Activated CD4-positive, alpha-beta T cell treated with anti-CD3 and anti-CD28 coated beads, Interleukin-2, amount 10 ng/mL, durations not matched to agents 7 days and 5 days (primary cell): Measurements from ENCODE around the gene MRPL44. TPM values are rescaled to one million over a fixed set of nuclear protein-coding genes. Genes with fewer than 3 reads are reported as not detected.
A peak's percentile ranks its signal among the peaks of the same experiment; 100 is the strongest.

ENCODE experiments used
- CTCF ChIA-PET: fragments of 350-600 bp; sonication (Branson Sonifier 250); formaldehyde crosslinking; loops from one replicate; lab custom pipeline; 2021; ENCODE audit warnings: antibody characterized with exemption; lab: Charles Lee
- POLR2A ChIA-PET: fragments of 350-600 bp; sonication (Branson Sonifier 250); formaldehyde crosslinking; loops from one replicate; lab custom pipeline; 2021; ENCODE audit warnings: antibody characterized with exemption; lab: Charles Lee
- DNase-seq: peaks from one replicate; pipeline ENCODE4 v3.0.0-alpha.2; 2020
- H3K27ac Mint-ChIP-seq: one replicate; pipeline ENCODE4 v1.8.0; 2021; ENCODE audit warnings: mild to moderate bottlenecking, moderate library complexity, mixed read lengths
- H3K27me3 Mint-ChIP-seq: one replicate; pipeline ENCODE4 v1.8.0; 2021; ENCODE audit warnings: mixed read lengths
- H3K36me3 Mint-ChIP-seq: one replicate; pipeline ENCODE4 v1.8.0; 2021; ENCODE audit warnings: low read depth, mixed read lengths
- H3K4me1 Mint-ChIP-seq: one replicate; pipeline ENCODE4 v1.8.0; 2021; ENCODE audit warnings: mixed read lengths
- H3K4me3 Mint-ChIP-seq: one replicate; pipeline ENCODE4 v1.8.0; 2021; ENCODE audit warnings: mild to moderate bottlenecking, moderate library complexity, mixed read lengths
- H3K9me3 Mint-ChIP-seq: one replicate; pipeline ENCODE4 v1.8.0; 2021; ENCODE audit warnings: mixed read lengths
- total RNA-seq, 2 experiments: library from RNA; stranded (reverse); gene quantifications; one replicate each; pipeline ENCODE4 v1.2.3, GENCODE V29; 2021

MRPL44 gene
- total RNA-seq, 2 experiments from 2014 or later, result 29.6 to 32.1 TPM

DNA sequence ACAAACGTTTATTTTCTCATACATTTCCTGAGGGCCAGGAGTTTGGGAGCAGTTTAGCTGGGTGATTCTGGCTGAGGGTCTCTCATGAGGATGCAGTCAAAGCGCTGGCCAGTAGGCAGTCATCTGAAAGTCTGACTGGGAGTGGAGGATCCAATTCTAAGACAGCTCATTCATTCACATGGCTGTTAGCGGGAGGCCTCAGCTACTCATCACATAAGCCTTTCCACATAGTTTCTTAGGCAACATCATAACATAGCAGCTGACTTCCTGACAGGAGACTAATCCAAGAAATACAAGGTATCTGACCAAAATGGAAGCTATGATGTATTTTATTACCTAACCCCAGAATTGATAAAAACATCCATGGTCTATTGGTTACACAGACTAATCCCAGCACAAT lies 2.9 kb upstream of the MRPL44 start:
- peaks cover 61% of the 10 kb centered on the region for H3K4me1 Mint-ChIP-seq
- H3K27ac Mint-ChIP-seq, result no peak overlapping the region
- ChIA-PET POLR2A (no interaction called here), CTCF (interaction anchor here (1.4 to 2.4 kb wide), 3 partner anchors 9 to 19 kb away, joined by 3 to 9 read pairs (median 5); partner anchors contain the start of gene WDFY1)
- H3K36me3 Mint-ChIP-seq, result peaks cover 10% of the 10 kb centered on the region
- H3K4me3 Mint-ChIP-seq, result no peak overlapping the region
- no peaks in the 10 kb centered on the region for H3K9me3 Mint-ChIP-seq
- no peak for DNase-seq
- no peaks in the 10 kb centered on the region for H3K27me3 Mint-ChIP-seq

GRCh38 chr2:223956300-223956699 lies 963 bp upstream of the MRPL44 start:
- Mint-ChIP-seq H3K36me3 (peaks cover 25% of the 10 kb centered on the region), H3K4me3 (peak overlapping the region; percentile 91), H3K9me3 (no peaks in the 10 kb centered on the region), H3K27me3 (no peaks in the 10 kb centered on the region), H3K27ac (peak overlapping the region; percentile 89), H3K4me1 (peaks cover 61% of the 10 kb centered on the region)
- ChIA-PET CTCF (interaction anchor here (0.7 to 2.4 kb wide), 4 partner anchors 13 to 60 kb away, joined by 3 to 9 read pairs (median 4); no protein-coding TSS in a partner anchor), POLR2A (interaction anchor here (0.7 to 1.3 kb wide), 2 partner anchors 11 to 24 kb away, joined by 3 to 4 read pairs; partner anchors contain the start of gene WDFY1)
- no peak for DNase-seq

DNA sequence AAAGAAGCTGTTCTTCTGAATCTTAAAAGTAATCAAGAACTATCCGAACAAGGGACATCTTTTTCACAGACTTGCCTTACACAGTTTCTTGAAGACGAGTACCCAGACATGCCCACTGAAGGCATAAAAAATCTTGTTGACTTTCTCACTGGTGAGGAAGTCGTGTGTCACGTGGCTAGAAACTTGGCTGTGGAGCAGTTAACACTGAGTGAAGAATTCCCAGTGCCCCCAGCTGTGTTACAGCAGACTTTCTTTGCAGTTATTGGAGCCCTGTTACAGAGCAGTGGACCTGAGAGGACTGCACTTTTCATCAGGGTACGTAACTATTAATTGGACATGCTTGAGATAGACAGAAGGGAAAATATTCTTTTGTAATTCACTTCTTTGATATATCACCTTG lies 2.4 kb downstream of the MRPL44 start:
- no peaks in the 10 kb centered on the region for H3K9me3 Mint-ChIP-seq
- no peaks in the 10 kb centered on the region for H3K27me3 Mint-ChIP-seq
- no peak overlapping the region for H3K27ac Mint-ChIP-seq
- POLR2A ChIA-PET, result no interaction called here
- H3K4me3 Mint-ChIP-seq, result peak overlapping the region; percentile 54
- H3K36me3 Mint-ChIP-seq, result peaks cover 38% of the 10 kb centered on the region
- H3K4me1 Mint-ChIP-seq, result peaks cover 63% of the 10 kb centered on the region
- CTCF ChIA-PET, result interaction anchor here (1.6 to 3.7 kb wide), 3 partner anchors 10 to 13 kb away, joined by 4 to 22 read pairs (median 12); no protein-coding TSS in a partner anchor
- no peak for DNase-seq

- POLR2A ChIA-PET, result interaction anchor here (0.6 kb wide), 1 partner anchor 58 kb away, joined by 3 read pairs; no protein-coding TSS in a partner anchor
- no peak for DNase-seq
- Mint-ChIP-seq H3K9me3 (no peaks in the 10 kb centered on the region), H3K36me3 (peaks cover 25% of the 10 kb centered on the region), H3K4me3 (no peak overlapping the region), H3K4me1 (peaks cover 15% of the 10 kb centered on the region), H3K27me3 (no peaks in the 10 kb centered on the region), H3K27ac (no peak overlapping the region)
- CTCF ChIA-PET, result interaction anchor here (1.5 to 4.1 kb wide), 2 partner anchors 38 to 317 kb away, joined by 3 to 35 read pairs; no protein-coding TSS in a partner anchor
Measured at GRCh38 chr2:223967981-223968380, 10.7 kb downstream of the MRPL44 start.

GRCh38 chr2:223969315-223969714 lies 12.1 kb downstream of the MRPL44 start:
- Mint-ChIP-seq H3K4me3 (no peak overlapping the region), H3K4me1 (peaks cover 10% of the 10 kb centered on the region), H3K27ac (no peak overlapping the region), H3K36me3 (peaks cover 18% of the 10 kb centered on the region), H3K27me3 (no peaks in the 10 kb centered on the region), H3K9me3 (no peaks in the 10 kb centered on the region)
- ChIA-PET CTCF (interaction anchor here (0.8 to 4.1 kb wide), 12 partner anchors 9 to 399 kb away, joined by 3 to 35 read pairs (median 6); partner anchors contain the start of gene MRPL44), POLR2A (no interaction called here)
- DNase-seq, result no peak

DNA sequence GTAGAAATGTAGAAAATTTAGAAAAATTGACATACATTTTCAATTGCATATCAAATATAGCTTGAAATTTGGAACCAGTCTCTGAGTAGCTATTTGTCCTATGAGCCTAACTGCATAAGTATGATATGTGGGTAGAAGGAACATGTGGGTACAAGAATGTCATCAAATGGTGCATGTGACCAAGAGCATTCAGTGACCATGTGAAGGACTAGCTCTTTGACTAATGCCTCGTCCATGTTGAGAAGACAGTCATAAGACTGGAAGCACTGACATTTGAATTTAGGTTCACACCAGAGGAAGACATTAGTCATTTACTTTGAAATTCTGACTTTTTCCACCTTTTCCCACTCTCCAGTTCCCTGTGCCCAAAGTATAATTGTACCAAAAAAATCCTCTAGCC lies 12.6 kb downstream of the MRPL44 start:
- POLR2A ChIA-PET, result interaction anchor here (0.6 kb wide), 1 partner anchor 191 kb away, joined by 4 read pairs; no protein-coding TSS in a partner anchor
- H3K36me3 Mint-ChIP-seq, result peaks cover 17% of the 10 kb centered on the region
- H3K27me3 Mint-ChIP-seq, result no peaks in the 10 kb centered on the region
- H3K9me3 Mint-ChIP-seq, result no peaks in the 10 kb centered on the region
- DNase-seq, result no peak
- peaks cover 8% of the 10 kb centered on the region for H3K4me1 Mint-ChIP-seq
- no peak overlapping the region for H3K4me3 Mint-ChIP-seq
- H3K27ac Mint-ChIP-seq, result no peak overlapping the region
- CTCF ChIA-PET, result interaction anchor here (0.9 to 4.1 kb wide), 15 partner anchors 9 to 399 kb away, joined by 3 to 35 read pairs (median 5); partner anchors contain the start of gene MRPL44

DNA sequence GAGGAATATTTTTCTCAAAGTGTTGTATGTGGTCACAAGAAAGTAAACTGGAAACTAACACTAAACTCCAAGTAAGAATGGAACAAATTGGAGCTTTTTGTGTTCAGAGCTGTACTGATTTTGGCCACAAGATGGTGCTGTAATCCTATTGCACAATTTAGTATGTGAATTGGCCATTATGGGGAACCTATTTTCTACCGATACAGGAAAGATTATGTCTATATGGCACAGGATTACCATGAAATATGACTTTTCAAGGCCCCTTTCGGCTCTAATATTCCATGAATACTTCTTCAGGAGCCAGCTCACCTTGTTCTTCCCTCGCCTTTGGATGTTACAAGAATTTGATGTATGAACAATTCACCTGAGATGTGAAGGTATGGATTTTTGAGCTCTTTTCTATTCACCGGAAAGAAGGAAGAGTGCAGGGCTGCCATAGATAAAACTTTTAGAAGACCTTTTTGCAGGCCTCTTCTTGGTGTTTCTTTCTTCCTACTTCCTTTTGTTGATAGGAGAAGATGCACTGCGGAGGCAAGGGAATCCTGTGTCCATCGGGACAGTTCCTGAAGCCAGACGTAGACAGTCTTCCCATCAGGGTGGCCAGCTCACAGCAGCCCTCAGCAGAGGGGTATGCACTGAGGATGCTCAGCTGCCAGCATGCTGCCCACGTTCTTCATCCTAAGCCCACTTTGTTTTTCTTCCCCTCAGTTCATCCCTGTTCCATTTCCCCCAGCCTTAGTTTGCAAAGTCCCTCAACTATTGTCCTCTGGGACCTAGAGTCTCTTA lies 13.3 kb downstream of the MRPL44 start:
- Mint-ChIP-seq H3K27me3 (no peaks in the 10 kb centered on the region), H3K4me3 (no peak overlapping the region), H3K27ac (no peak overlapping the region), H3K9me3 (no peaks in the 10 kb centered on the region), H3K36me3 (peaks cover 13% of the 10 kb centered on the region), H3K4me1 (peaks cover 8% of the 10 kb centered on the region)
- DNase-seq, result peak; percentile 72
- POLR2A ChIA-PET, result interaction anchor here (0.6 kb wide), 1 partner anchor 192 kb away, joined by 4 read pairs; no protein-coding TSS in a partner anchor
- CTCF ChIA-PET, result interaction anchor here (0.5 to 4.1 kb wide), 17 partner anchors 10 to 1041 kb away, joined by 3 to 35 read pairs (median 5); partner anchors contain the start of gene MRPL44

DNA sequence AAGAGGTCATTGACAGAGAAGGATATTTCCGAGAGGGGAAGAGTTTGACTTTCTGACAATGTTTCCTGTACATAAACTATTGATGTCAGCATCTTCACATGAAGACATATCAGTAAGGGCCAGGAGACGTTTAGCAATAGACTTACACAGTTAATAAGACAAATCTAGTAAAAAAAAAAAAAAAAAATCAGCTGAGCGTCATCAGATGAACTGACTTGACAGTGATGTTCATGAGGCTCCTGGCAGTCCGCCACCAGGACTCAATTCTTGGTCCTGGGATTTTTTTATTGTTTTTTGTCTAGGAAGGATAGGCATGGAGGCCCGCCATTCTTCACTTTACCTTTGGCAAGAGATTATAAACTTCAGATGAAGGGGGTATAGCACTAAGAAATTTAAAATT lies 14.5 kb downstream of the MRPL44 start:
- Mint-ChIP-seq H3K27ac (no peak overlapping the region), H3K4me1 (peaks cover 4% of the 10 kb centered on the region), H3K4me3 (no peak overlapping the region), H3K9me3 (no peaks in the 10 kb centered on the region), H3K36me3 (peaks cover 10% of the 10 kb centered on the region), H3K27me3 (no peaks in the 10 kb centered on the region)
- no peak for DNase-seq
- ChIA-PET POLR2A (no interaction called here), CTCF (interaction anchor here (2.4 to 4.1 kb wide), 4 partner anchors 9 to 313 kb away, joined by 8 to 35 read pairs (median 18); no protein-coding TSS in a partner anchor)

DNA sequence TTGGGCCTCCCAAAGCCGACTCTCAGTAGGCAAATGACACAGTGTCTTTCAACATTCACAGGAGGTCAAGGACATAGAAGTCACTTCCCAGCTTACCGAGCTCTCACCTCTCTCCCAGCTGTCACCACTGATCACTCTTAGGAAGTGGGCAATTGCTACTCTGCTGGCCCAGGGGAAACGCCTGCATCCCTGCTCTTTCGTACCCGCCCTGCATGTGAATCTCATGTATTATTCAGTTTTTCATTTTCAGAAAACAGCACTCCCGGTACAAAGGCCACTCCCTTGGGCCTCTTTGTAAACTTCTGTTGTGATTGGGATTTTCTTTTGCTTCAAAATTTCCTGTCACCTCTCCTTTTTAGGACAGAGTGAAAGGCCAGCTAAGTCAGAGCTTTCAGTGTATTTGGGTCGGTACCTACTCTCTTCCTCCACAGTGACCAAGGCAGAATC lies 15.4 kb downstream of the MRPL44 start:
- ChIA-PET CTCF (no interaction called here), POLR2A (no interaction called here)
- Mint-ChIP-seq H3K9me3 (no peaks in the 10 kb centered on the region), H3K4me1 (peaks cover 3% of the 10 kb centered on the region), H3K27me3 (no peaks in the 10 kb centered on the region), H3K27ac (no peak overlapping the region), H3K4me3 (no peak overlapping the region), H3K36me3 (peaks cover 4% of the 10 kb centered on the region)
- DNase-seq, result no peak

DNA sequence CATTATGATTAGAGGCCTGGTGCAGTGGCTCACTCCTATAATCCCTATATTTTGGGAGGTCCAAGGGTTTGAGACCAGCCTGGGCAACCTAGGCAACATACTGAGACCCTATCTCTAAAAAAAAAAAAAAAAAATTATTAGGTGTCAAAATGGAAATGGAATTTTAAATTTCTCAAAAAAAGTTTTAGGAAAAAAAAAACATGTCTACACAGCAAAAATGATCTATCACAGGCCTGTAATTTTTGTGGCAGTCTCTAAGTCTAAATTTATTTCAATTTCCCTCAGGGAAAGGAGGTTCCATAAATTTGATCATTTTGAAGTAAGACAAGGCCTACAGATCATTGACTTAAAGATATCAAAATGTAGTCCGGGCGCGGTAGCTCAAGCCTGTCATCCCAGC lies 16.3 kb downstream of the MRPL44 start:
- no peaks in the 10 kb centered on the region for H3K9me3 Mint-ChIP-seq
- CTCF ChIA-PET, result interaction anchor here (0.6 to 1.6 kb wide), 2 partner anchors 13 to 67 kb away, joined by 3 to 4 read pairs; no protein-coding TSS in a partner anchor
- POLR2A ChIA-PET, result no interaction called here
- no peak overlapping the region for H3K27ac Mint-ChIP-seq
- no peaks in the 10 kb centered on the region for H3K27me3 Mint-ChIP-seq
- no peak overlapping the region for H3K4me3 Mint-ChIP-seq
- peaks cover 3% of the 10 kb centered on the region for H3K36me3 Mint-ChIP-seq
- DNase-seq, result no peak
- peaks cover 3% of the 10 kb centered on the region for H3K4me1 Mint-ChIP-seq

GRCh38 chr2:223976635-223977226 lies 19.5 kb downstream of the MRPL44 start:
- Mint-ChIP-seq H3K9me3 (no peaks in the 10 kb centered on the region), H3K36me3 (no peaks in the 10 kb centered on the region), H3K27ac (no peak overlapping the region), H3K4me1 (no peaks in the 10 kb centered on the region), H3K27me3 (no peaks in the 10 kb centered on the region), H3K4me3 (no peak overlapping the region)
- DNase-seq, result no peak
- ChIA-PET CTCF (no interaction called here), POLR2A (no interaction called here)

DNA sequence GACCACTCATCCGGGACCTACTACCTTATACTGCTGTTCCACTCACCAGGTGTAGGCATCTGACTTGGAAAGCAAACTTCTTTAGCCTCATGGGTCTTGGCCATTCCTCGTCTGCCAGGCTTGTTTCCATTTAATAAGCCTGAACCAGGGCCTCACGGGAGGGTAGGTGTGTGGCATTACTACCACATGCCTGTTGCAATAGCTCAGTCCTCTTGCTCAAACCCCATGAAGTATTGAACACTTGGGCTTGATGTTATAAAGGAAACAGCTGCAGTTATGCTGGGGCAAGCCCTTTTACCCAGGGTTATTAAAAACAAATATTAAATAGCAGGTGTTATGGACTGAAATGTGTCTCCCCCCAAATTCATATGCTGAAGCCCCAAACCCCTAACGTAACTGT lies 21.2 kb downstream of the MRPL44 start:
- H3K36me3 Mint-ChIP-seq, result no peaks in the 10 kb centered on the region
- ChIA-PET POLR2A (no interaction called here), CTCF (no interaction called here)
- no peaks in the 10 kb centered on the region for H3K9me3 Mint-ChIP-seq
- no peaks in the 10 kb centered on the region for H3K27me3 Mint-ChIP-seq
- H3K27ac Mint-ChIP-seq, result no peak overlapping the region
- no peak overlapping the region for H3K4me3 Mint-ChIP-seq
- DNase-seq, result no peak
- H3K4me1 Mint-ChIP-seq, result peaks cover under 1% of the 10 kb centered on the region
